Stimulated activated CD8-positive, alpha-beta memory T cell treated with anti-CD3 and anti-CD28 coated beads, Interleukin-4, amount 100 ng/mL, for 1 hour (primary cell): ENCODE results near the gene HDHD2.

Experiments used
- DNase-seq, 2 donors: peaks; one replicate each; pipeline ENCODE4 v3.0.0-alpha.2; 2020; ENCODE audit warnings: low read depth in 2 of 2, low spot score in 1 of 2

Gene HDHD2

GRCh38 chr18:47149457-47150028 is 757 bp downstream of the HDHD2 start:
- DNase-seq: no peak

GRCh38 chr18:47146206-47146605 is 4.1 kb downstream of the HDHD2 start:
- DNase-seq: no peak

- DNase-seq: no peak
Measured at GRCh38 chr18:47143899-47144485, 6.3 kb downstream of the HDHD2 start.

GRCh38 chr18:47143153-47143552 is 7.1 kb downstream of the HDHD2 start:
- DNase-seq: no peak

- no peak for DNase-seq
Measured at GRCh38 chr18:47141289-47141688, 9.0 kb downstream of the HDHD2 start.

- DNase-seq: no peak
Measured at GRCh38 chr18:47121146-47121545, 29.2 kb downstream of the HDHD2 start.

GRCh38 chr18:47120428-47120827 is 29.9 kb downstream of the HDHD2 start:
- no peak for DNase-seq

GRCh38 chr18:47118981-47119380 is 31.3 kb downstream of the HDHD2 start:
- no peak for DNase-seq

GRCh38 chr18:47115205-47115604 is 35.1 kb downstream of the HDHD2 start:
- no peak for DNase-seq

GRCh38 chr18:47113796-47114540 is 36.3 kb downstream of the HDHD2 start:
- DNase-seq: no peak

- no peak for DNase-seq
Measured at GRCh38 chr18:47110492-47111274, 39.6 kb downstream of the HDHD2 start.

- no peak for DNase-seq
Measured at GRCh38 chr18:47109720-47110119, 40.6 kb downstream of the HDHD2 start.

- DNase-seq: no peak
Measured at GRCh38 chr18:47108998-47109405, 41.3 kb downstream of the HDHD2 start.

- DNase-seq: no peak
Measured at GRCh38 chr18:47108373-47108772, 41.9 kb downstream of the HDHD2 start.

GRCh38 chr18:47100212-47100831 is 50.0 kb downstream of the HDHD2 start:
- peak; percentile 14 to 27 for DNase-seq

GRCh38 chr18:47095810-47096209 is 54.5 kb downstream of the HDHD2 start:
- no peak for DNase-seq

- DNase-seq: no peak
Measured at GRCh38 chr18:47087676-47088075, 62.6 kb downstream of the HDHD2 start.

GRCh38 chr18:47081578-47081977 is 68.7 kb downstream of the HDHD2 start:
- DNase-seq: no peak

GRCh38 chr18:47080872-47081271 is 69.4 kb downstream of the HDHD2 start:
- DNase-seq: no peak

GRCh38 chr18:47077111-47077510 is 73.2 kb downstream of the HDHD2 start:
- DNase-seq: no peak

GRCh38 chr18:47075098-47075883 is 75.0 kb downstream of the HDHD2 start:
- no peak for DNase-seq
